Thyroid gland (tissue), 4 donors: ENCODE data around the gene DGUOK. TPM values are rescaled to one million over a fixed set of nuclear protein-coding genes. Genes with fewer than 3 reads are reported as not detected.

Source experiments
- DNase-seq, 2 donors: peaks; one replicate each; pipeline ENCODE4 v3.0.0-alpha.2; 2019
- H3K27ac ChIP-seq, 3 donors: fragments of 200-600 bp; sonication (generic); 1 replicate in 2 of 3; 2 replicates in 1 of 3; pipeline ENCODE4 v1.5.1; 2016 to 2019; ENCODE audit warnings: mild to moderate bottlenecking in 1 of 3, moderate library complexity in 1 of 3
- H3K27me3 ChIP-seq: fragments of 200-600 bp; sonication (generic); one replicate; pipeline ENCODE4 v1.5.1; 2019
- H3K36me3 ChIP-seq, 2 donors: fragments of 200-600 bp; sonication (generic); one replicate each; pipeline ENCODE4 v1.5.1; 2016 to 2019
- H3K4me1 ChIP-seq, 2 donors: fragments of 200-600 bp; sonication (generic); one replicate each; pipeline ENCODE4 v1.5.1; 2017 to 2019
- H3K4me3 ChIP-seq, 3 donors: fragments of 200-600 bp; sonication (generic); replicated peaks in 1 of 3; 1 replicate in 2 of 3; 2 replicates in 1 of 3; pipeline ENCODE4 v1.5.1; 2016; ENCODE audit warnings: mild to moderate bottlenecking in 1 of 3
- H3K9me3 ChIP-seq: fragments of 200-600 bp; sonication (generic); one replicate; pipeline ENCODE4 v1.5.1; 2017
- POLR2A ChIP-seq, 2 donors: fragments of 450-650 bp; IDR thresholded peaks; one replicate each; pipeline ENCODE4 v1.6.1; 2017; ENCODE audit warnings: antibody characterized with exemption in 2 of 2, mild to moderate bottlenecking in 2 of 2, moderate library complexity in 1 of 2
- WGBS, 2 donors: methylation state at CpG; one replicate each; pipeline ENCODE4 v1.1.5; 2017; 5-methylcytosine and 5-hydroxymethylcytosine counted together
- intact Hi-C: fragments of 100-400 bp; cut with DNase I; formaldehyde crosslinking; loops from one replicate; pipeline ENCODE4 v1.15.1; 2023
- total RNA-seq, 4 donors: library from RNA; depleted of rRNA; stranded (reverse); fragments of >200 nt; gene quantifications; one replicate each; pipeline ENCODE4 v1.2.3, GENCODE V29; 2016
- TF ChIP-seq, protein P1 (sequence below), 6 experiments: fragments of 200-600 bp in 3 of 6; fragments of 450-650 bp in 3 of 6; sonication (generic) in 3 of 6; IDR thresholded peaks; one replicate each; pipeline ENCODE4 v1.5.1; 2016 to 2019; ENCODE audit warnings: antibody characterized with exemption in 6 of 6, mild to moderate bottlenecking in 2 of 6, inconsistent platforms in 1 of 6, moderate library complexity in 1 of 6

Gene DGUOK
- total RNA-seq, 4 donors from 2014 or later, result 41.8 to 65.8 (median 46.9) TPM

DNA sequence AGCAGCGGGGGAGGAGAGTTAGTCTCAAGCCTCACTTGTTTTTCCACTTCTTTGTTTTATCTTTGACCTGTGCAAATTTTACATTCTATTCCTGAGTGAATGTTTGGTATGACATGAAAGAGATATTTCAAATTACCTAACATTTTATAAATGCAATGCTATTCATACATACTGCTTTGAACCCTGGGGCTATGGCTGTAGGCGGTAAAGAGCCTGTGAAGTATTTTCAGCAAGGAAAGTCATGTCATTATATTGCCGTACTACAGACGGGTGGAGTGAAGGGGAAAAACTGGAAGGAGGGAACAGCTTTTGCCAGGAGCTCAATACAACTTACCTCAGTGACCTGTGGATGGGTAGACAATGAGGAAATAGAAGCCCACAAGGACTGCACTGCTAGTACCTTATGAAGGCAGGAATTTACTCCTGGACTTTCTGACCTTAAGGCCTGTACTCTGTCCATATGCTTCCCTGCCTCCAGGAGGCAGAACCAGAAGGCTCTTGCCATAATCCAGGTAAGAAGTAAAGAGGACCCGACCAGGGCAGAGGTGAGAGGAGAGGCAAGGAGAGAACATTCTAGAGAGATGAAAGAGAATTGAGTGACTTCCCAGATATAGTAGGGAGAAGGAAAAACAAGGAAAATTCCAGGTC, 29.7 kb downstream of the DGUOK start:
- Histone ChIP-seq H3K9me3 (no peaks in the 10 kb centered on the region), H3K4me1 (no peaks in the 10 kb centered on the region), H3K27me3 (no peaks in the 10 kb centered on the region), H3K36me3 (peaks cover 34 to 35% of the 10 kb centered on the region in 2 donors), H3K27ac (no peak overlapping the region), H3K4me3 (no peak overlapping the region)
- no peak for TF ChIP-seq POLR2A (IDR thresholded peaks at IDR 0.05)
- TF ChIP-seq, protein P1, sequence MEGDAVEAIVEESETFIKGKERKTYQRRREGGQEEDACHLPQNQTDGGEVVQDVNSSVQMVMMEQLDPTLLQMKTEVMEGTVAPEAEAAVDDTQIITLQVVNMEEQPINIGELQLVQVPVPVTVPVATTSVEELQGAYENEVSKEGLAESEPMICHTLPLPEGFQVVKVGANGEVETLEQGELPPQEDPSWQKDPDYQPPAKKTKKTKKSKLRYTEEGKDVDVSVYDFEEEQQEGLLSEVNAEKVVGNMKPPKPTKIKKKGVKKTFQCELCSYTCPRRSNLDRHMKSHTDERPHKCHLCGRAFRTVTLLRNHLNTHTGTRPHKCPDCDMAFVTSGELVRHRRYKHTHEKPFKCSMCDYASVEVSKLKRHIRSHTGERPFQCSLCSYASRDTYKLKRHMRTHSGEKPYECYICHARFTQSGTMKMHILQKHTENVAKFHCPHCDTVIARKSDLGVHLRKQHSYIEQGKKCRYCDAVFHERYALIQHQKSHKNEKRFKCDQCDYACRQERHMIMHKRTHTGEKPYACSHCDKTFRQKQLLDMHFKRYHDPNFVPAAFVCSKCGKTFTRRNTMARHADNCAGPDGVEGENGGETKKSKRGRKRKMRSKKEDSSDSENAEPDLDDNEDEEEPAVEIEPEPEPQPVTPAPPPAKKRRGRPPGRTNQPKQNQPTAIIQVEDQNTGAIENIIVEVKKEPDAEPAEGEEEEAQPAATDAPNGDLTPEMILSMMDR (IDR thresholded peaks at IDR 0.05), result no peak
- intact Hi-C loops, result no loop called here
- WGBS, 2 donors, result 91 to 93% methylated on average over 5 of the region's 5 CpGs
- no peak for DNase-seq

DNA sequence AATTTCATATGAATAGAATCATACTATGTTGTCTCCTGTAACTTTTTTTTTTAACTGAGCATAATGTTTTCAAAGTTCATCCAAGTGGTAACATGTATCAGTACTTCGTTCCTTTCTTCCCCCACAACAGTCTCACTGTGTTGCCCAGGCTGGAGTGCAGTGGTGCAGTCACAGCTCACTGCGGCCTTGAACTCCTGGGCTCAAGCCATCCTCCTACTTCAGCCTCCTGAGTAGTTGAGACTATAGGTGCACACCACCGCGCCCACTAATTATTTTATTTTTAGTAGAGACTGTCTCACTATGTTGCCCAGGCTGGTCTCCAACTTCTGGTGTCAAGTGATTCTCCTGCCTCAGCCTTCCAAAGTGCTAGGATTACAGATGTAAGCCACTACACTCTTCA, 34.6 kb downstream of the DGUOK start:
- WGBS, 2 donors, result 96 to 99% methylated on average over 4 of the region's 4 CpGs
- H3K4me3 ChIP-seq, result no peak overlapping the region
- no peak for TF ChIP-seq POLR2A (IDR thresholded peaks at IDR 0.05)
- no peak for DNase-seq
- no peak overlapping the region for H3K27ac ChIP-seq
- H3K27me3 ChIP-seq, result no peaks in the 10 kb centered on the region
- no peaks in the 10 kb centered on the region for H3K9me3 ChIP-seq
- peaks cover 15 to 26% of the 10 kb centered on the region in 2 donors for H3K36me3 ChIP-seq
- intact Hi-C loops, result no loop called here
- no peaks in the 10 kb centered on the region for H3K4me1 ChIP-seq

DNA sequence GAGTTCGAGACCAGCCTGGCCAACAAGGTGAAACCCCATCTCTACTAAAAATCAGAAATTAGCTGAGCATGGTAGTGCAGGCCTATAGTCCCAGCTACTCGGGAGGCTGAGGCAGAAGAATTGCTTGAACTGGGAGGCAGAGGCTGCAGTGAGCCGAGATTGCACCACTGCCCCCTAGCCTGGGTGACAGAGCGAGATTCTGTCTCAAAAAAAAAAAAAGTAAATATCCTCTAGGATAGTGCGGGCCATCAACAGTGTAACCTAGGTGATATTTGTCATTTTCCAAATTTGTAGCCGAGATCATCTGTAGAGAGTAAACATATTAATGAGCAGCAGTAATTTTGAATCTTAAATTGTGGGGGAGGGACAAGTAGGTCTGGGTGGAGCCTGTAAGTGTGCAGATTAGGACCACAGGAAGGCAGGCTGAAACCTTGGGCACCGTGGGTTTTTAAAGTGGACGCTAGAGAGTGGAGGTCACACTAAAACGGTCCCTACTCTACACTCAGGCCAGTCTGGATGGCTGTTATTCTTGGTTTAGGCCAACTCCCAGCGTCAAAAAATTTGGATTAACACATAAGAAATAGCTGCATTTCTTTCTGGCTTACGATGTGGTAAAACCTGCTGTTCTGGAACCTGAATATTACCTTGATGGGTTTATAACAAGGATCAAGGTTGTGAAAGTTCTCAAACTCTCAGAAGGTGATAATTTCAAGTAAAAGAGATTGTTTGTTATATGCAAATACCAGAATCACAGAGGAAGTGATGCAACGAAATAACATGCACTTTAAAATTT, 35.3 kb downstream of the DGUOK start:
- H3K36me3 ChIP-seq, result peaks cover 12 to 20% of the 10 kb centered on the region in 2 donors
- TF ChIP-seq, protein P1 (IDR thresholded peaks at IDR 0.05), result no peak
- no peak for TF ChIP-seq POLR2A (IDR thresholded peaks at IDR 0.05)
- WGBS, 2 donors, result 87 to 89% methylated on average over 12 of the region's 12 CpGs
- DNase-seq, result no peak
- no peak overlapping the region for H3K4me3 ChIP-seq
- no peaks in the 10 kb centered on the region for H3K9me3 ChIP-seq
- intact Hi-C loops, result no loop called here
- H3K4me1 ChIP-seq, result no peaks in the 10 kb centered on the region
- H3K27me3 ChIP-seq, result no peaks in the 10 kb centered on the region
- no peak overlapping the region for H3K27ac ChIP-seq

DNA sequence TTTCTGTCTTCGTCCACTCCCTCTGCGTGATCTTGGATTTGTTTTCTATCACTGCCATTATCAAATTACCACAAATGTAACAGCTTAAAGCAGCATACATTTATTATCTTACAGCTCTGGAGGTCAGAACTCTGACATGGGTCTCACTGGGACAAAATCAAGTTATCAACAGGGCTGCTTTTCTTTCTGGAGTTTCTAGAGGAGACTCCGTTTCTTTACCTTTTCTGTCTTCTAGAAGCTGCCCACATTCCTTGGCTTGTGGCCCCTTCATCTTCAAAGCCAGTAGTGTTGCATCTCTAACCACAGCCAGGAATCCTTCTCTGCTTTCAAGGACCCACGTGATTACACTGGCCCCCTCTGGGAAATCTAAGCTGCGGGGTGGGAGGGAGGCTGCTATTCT, 36.1 kb downstream of the DGUOK start:
- TF ChIP-seq POLR2A (IDR thresholded peaks at IDR 0.05), result no peak
- TF ChIP-seq, protein P1 (IDR thresholded peaks at IDR 0.05), result no peak
- intact Hi-C loops, result no loop called here
- 58 to 59% methylated on average over 5 of the region's 5 CpGs for WGBS, 2 donors
- Histone ChIP-seq H3K27me3 (no peaks in the 10 kb centered on the region), H3K4me3 (no peak overlapping the region), H3K4me1 (no peaks in the 10 kb centered on the region), H3K36me3 (peaks cover 12 to 20% of the 10 kb centered on the region in 2 donors), H3K9me3 (no peaks in the 10 kb centered on the region), H3K27ac (no peak overlapping the region)
- DNase-seq, result no peak

DNA sequence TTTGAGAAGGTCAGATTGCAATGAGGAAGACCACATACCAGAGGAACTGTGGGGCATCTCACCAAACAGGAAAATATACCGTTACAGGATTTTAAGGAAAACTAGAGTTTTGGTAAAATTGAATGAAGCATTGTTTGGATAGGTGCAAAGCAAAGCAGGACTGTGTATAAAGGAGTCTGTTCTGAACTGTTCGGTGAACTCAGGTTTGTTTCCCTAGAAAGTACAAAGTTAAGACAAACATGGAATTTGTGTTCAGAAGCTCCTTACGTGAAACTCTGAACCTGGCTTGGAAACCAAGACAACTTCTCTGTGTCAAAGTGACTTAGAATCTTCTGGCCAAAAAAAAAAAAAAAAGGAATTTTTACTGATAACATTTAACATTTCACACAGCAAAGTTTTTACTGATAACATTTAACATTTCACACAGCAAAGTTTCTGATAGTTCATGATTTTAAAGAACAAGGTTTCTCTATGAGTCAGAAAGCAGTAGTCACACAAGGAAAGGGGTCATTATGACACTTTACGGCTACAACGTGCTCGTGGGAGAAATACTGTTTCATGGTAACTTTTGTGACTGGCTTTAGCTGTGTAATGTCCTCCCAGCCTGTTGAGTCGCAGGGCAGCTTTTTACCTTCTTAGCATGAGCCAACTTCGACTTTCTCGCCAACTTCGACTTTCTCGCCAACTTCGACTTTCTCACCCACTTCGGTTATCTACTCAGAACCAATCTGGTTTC, 36.9 kb downstream of the DGUOK start:
- intact Hi-C loops, result no loop called here
- Histone ChIP-seq H3K36me3 (peaks cover 8 to 13% of the 10 kb centered on the region in 2 donors), H3K9me3 (no peaks in the 10 kb centered on the region), H3K27me3 (no peaks in the 10 kb centered on the region), H3K27ac (no peak overlapping the region), H3K4me3 (no peak overlapping the region), H3K4me1 (no peaks in the 10 kb centered on the region)
- TF ChIP-seq POLR2A (IDR thresholded peaks at IDR 0.05), result no peak
- TF ChIP-seq, protein P1 (IDR thresholded peaks at IDR 0.05), result no peak
- DNase-seq, result no peak
- 82 to 90% methylated on average over 13 of the region's 13 CpGs for WGBS, 2 donors
